ENCODE measurements around the gene ADCY10. TPM values are rescaled to one million over a fixed set of nuclear protein-coding genes. Genes with fewer than 3 reads are reported as not detected.
"Not testable (repeated sequence)": the region's sequence is repeated elsewhere in the genome, so short reads cannot be mapped to it uniquely, and the experiment has no call there.

ADCY10 gene
- total RNA-seq: 0.06 TPM in 1 of 2 replicates, not detected in the other

GRCh38 chr1:167913895-167914496 lies at the start of gene ADCY10:
TSS of gene ADCY10 (minus strand) at chr1:167914134. CDS start at chr1:167905140, 8,994 bp downstream.
- DNase-seq (ENCODE audit: extremely low read depth, low read depth, low spot score): no peak

GRCh38 chr1:167957710-167958109 lies 43.8 kb upstream of the ADCY10 start:
- no peak for DNase-seq (ENCODE audit: extremely low read depth, low read depth, low spot score)

DNA sequence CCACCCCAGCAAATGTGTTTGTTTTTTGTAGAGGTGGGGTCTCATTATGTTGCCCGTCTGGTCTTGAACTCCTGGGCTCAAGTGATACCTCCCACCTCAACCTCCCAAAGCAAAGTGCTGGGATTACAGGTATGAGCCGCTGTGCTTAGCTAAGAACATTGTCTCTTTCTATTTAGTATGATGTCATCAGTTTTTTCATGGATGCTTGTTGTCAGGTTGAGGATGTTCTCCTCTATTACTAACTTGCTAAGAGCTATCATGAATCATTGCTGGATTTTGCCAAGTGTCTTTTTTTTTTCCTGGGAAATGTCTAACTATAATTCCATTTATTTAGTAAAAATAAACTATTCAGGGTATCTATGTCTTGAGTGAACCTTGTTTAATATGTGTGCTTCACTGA lies 42.0 kb upstream of the ADCY10 start:
- DNase-seq (ENCODE audit: extremely low read depth, low read depth, low spot score): no peak

DNA sequence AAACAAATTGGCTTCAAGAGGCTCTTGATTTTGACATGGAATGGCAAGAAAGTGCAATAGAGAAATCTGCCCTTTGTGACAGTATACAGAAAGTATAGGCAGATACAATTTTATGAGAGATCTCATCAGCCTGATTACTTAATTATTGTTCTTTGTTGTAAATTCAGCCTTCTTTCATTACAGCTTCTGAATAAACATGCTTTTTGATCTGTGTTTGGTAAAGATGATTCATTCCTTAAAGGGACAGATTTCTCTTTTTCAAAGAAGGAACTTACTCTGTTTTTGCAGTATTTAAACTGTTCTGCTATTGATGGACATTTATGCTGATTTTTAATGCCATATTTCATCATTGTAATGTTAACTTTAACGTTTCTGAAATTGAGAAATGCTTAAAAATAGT lies 36.6 kb upstream of the ADCY10 start:
- no peak for DNase-seq (ENCODE audit: extremely low read depth, low read depth, low spot score)

- no peak for DNase-seq (ENCODE audit: extremely low read depth, low read depth, low spot score)
Measured at GRCh38 chr1:167949785-167950184, 35.9 kb upstream of the ADCY10 start.

DNA sequence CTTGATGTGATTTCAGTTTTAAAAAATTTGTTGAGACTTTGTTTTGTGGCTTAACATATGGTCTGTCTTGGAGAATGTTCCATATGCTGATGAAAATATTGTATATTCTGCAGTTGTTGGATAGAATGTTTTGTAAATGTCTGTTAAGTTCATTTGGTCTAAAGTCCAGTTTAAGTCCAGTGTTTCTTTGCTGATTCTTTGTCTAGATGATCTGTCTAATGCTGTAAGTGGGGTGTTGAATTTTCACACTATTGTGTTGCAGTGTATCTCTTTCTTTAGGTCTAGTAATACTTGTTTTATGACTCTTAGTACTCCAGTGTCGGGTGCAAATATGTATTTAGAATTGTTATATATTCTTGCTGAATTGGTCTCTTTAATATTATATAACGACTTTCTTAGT lies 33.8 kb upstream of the ADCY10 start:
- no peak for DNase-seq (ENCODE audit: extremely low read depth, low read depth, low spot score)

DNA sequence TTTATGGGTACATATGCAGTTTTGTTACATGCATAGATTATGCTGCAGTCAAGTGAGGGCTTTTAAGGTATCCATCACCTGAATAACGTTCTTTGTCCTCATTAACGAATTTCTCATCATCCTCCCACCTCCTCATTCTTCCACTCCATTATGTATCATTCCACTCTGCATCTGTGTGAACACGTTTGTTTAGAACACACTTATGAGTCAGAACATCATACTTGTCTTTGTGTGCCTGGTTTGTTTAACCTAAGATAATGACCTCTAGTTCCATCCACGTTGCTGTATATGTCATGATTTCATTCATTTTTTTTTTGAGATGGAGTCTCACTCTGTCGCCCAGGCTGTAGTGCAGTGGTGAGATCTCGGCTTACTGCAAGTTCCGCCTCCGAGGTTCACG lies 29.6 kb upstream of the ADCY10 start:
- no peak for DNase-seq (ENCODE audit: extremely low read depth, low read depth, low spot score)

DNA sequence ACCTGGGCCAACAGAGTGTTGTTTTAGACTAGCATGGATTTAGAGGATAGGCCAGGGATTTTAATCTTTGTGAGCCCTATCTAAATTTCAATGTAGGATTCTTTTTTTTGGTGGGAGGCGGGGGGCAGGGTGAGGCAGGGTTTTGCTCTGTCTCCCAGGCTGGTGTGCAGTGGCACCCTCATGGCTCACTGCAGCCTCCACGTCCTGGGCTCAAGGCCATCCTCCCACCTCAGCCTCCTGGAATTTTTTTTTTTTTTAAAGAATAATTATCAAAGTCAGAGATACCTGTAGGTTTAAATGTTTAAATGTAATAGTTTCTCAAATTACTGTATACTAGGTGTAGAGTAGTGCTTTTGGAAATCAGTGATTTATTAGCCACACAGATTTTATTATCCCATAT lies 26.3 kb upstream of the ADCY10 start:
- DNase-seq (ENCODE audit: extremely low read depth, low read depth, low spot score): no peak

- no peak for DNase-seq (ENCODE audit: extremely low read depth, low read depth, low spot score)
Measured at GRCh38 chr1:167938080-167938636, 24.2 kb upstream of the ADCY10 start.

- no peak for DNase-seq (ENCODE audit: extremely low read depth, low read depth, low spot score)
Measured at GRCh38 chr1:167937709-167938010, 23.7 kb upstream of the ADCY10 start.

- no peak for DNase-seq (ENCODE audit: extremely low read depth, low read depth, low spot score)
Measured at GRCh38 chr1:167936930-167937708, 23.2 kb upstream of the ADCY10 start, which contains the start of gene MPC2. TSS of gene MPC2 (minus strand) at chr1:167937072. CDS start at chr1:167935841, 1,231 bp downstream.

GRCh38 chr1:167936068-167936929 lies 22.4 kb upstream of the ADCY10 start, which contains the start of gene DCAF6:
TSS of gene DCAF6 (plus strand) at chr1:167936683. CDS start at chr1:167936912, 229 bp downstream.
- peak; percentile 91 for DNase-seq (ENCODE audit: extremely low read depth, low read depth, low spot score)

- DNase-seq (ENCODE audit: extremely low read depth, low read depth, low spot score): no peak
Measured at GRCh38 chr1:167935216-167936067, 21.5 kb upstream of the ADCY10 start.

- no peak for DNase-seq (ENCODE audit: extremely low read depth, low read depth, low spot score)
Measured at GRCh38 chr1:167934426-167935215, 20.7 kb upstream of the ADCY10 start.

DNA sequence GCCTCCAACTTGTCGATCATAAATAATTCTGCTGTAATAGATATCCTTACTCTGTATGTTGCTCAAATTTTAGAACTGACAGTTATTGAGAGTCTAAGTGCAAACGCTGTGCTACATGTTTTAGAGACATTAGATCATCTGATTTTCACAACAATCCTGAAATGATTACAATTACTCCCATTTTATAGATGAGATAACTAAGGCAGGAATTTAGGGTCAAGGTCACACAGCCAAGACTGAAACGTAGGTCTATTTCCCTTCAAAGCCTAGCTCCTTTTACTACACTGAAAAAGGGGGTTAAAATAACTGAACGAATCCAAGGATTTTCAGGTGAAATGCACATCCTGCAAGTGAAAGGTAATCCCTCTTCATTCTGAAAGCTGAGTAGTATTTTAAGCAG lies 19.9 kb upstream of the ADCY10 start:
- DNase-seq (ENCODE audit: extremely low read depth, low read depth, low spot score): no peak

DNA sequence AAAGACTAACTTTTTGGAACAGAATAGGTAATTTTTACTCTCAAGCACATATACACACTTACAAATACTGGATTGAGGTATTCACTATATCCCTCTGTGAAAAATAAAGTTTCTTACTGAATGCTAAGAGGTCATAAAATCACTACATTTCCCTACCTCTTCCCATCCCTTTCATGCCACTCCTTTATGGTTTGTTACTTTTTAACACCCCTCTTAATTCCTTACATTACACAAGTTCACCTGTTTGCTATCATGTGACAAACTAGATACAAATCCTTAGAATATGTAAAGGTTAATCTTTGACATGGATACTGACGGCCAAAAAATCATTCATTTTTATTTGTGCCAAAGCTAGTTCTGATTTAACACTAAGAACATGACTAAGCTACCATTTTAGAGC lies 15.8 kb upstream of the ADCY10 start:
- DNase-seq (ENCODE audit: extremely low read depth, low read depth, low spot score): no peak

DNA sequence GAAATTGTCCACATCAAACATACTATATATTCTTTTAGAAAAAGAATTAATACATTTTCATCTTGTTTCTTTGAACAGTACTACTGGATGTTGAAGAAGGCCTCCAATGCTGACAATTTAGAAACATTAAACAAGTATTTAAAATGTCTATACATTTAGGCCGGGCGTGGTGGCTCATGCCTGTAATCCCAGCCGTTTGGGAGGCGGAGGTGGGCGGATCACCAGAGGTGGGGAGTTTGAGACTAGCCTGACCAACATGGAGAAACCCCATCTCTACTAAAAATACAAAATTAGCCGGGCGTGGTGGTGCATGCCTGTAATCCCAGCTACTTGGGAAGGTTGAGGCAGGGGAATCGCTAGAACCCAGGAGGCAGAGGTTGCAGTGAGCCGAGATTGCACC lies 15.0 kb upstream of the ADCY10 start:
- DNase-seq (ENCODE audit: extremely low read depth, low read depth, low spot score): not testable (repeated sequence)

DNA sequence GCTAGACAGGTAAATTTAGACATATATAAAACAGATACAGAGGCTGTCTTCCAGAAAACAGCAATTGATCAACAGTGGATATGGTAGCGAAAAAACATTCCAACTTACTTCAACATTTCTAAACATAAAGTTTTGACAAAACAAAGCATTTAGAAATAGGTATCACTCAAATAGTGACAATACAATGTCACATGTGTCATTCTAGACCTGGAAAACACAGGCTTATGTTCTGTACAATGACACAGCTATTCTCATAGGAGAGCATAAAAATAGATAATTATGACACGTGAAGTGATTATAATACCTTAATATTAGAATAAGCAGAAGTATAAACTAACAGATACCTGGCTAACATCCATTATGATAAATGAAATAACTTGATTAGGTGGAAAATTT lies 14.5 kb upstream of the ADCY10 start:
- no peak for DNase-seq (ENCODE audit: extremely low read depth, low read depth, low spot score)

- no peak for DNase-seq (ENCODE audit: extremely low read depth, low read depth, low spot score)
Measured at GRCh38 chr1:167927046-167927754, 13.3 kb upstream of the ADCY10 start.

Data from glomerular endothelial cell (primary cell).